Upper lobe of right lung (tissue), 1 donor: ENCODE data around the gene ZSWIM3. TPM values are rescaled to one million over a fixed set of nuclear protein-coding genes. Genes with fewer than 3 reads are reported as not detected.

Experiments
- ATAC-seq: fragments of 200-7000 bp; cut with Tn5 transposase; one replicate; pipeline ENCODE4 v1.9.1; 2020; ENCODE audit warnings: mild to moderate bottlenecking, moderate library complexity
- DNase-seq: peaks from one replicate; pipeline ENCODE4 v3.0.0-alpha.2; 2020
- H3K27ac ChIP-seq: fragments of 200-600 bp; one replicate; pipeline ENCODE4 v1.8.0; 2022
- H3K27me3 ChIP-seq: fragments of 200-600 bp; one replicate; pipeline ENCODE4 v1.8.0; 2022; ENCODE audit warnings: mild to moderate bottlenecking
- H3K36me3 ChIP-seq: fragments of 200-600 bp; one replicate; pipeline ENCODE4 v1.8.0; 2022
- H3K4me1 ChIP-seq: fragments of 200-600 bp; one replicate; pipeline ENCODE4 v1.8.0; 2022
- H3K4me3 ChIP-seq: fragments of 200-600 bp; one replicate; pipeline ENCODE4 v1.8.0; 2022; ENCODE audit warnings: mild to moderate bottlenecking
- H3K9me3 ChIP-seq: fragments of 200-600 bp; one replicate; pipeline ENCODE4 v1.8.0; 2022
- intact Hi-C: fragments of 100-400 bp; cut with DNase I; formaldehyde crosslinking; loops from one replicate; pipeline ENCODE4 v1.11.0; 2022
- total RNA-seq: library from RNA; stranded (reverse); fragmentation: NEBNext Ultra II Directional; extraction: Animal tissue kit (Norgen Biotek cat#: 25700); gene quantifications from one replicate; pipeline ENCODE4 v1.2.1, GENCODE V29; 2021
- TF ChIP-seq, protein P1 (sequence below): fragments of 200-600 bp; IDR thresholded peaks from one replicate; pipeline ENCODE4 v1.8.0; 2022; ENCODE audit warnings: antibody characterized with exemption
- donor health status: DM: no; HTN: yes; CAD: no; lungs with severe emphysema.

The ZSWIM3 gene
- total RNA-seq, 1 donor from 2014 or later, result 4.0 TPM

DNA sequence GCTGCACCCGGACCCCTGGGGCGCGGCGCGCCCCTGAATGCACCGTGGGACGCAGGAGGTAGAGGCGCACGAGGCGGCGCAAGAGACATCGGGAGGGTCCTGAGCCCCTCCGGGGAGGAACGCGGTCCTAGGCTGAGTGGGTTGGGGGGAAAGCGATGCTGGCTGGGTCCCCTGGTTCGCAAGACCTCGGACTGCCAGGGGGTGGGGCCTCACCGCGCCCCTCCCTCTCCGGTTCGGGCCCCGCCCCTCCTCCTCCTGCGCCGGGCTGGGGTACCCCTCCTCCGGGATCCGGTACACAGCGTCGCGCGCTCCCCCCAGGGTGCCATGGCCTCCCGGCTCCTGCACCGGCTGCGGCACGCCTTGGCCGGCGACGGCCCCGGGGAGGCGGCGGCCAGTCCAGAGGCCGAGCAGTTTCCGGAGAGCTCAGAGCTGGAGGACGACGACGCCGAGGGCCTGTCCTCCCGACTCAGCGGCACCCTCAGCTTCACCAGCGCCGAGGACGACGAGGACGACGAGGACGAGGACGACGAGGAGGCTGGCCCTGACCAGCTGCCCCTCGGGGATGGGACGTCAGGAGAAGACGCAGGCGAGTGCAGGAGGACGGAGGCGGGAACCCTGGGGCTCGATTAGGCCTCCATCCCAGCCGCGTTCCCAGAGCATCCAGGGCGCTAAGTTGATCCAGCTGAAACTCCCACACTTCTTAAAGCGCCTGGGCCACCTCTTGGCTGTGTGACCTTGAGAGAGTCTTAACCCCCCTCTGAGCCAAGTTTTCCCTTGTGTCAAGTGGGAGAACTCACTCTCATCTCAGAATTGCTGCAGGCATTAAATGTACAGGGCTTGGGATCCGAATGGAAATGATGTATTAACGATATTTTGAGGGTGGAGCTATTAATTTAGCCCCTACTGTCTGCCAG is 23.3 kb upstream of the ZSWIM3 start:
- TF ChIP-seq, protein P1, sequence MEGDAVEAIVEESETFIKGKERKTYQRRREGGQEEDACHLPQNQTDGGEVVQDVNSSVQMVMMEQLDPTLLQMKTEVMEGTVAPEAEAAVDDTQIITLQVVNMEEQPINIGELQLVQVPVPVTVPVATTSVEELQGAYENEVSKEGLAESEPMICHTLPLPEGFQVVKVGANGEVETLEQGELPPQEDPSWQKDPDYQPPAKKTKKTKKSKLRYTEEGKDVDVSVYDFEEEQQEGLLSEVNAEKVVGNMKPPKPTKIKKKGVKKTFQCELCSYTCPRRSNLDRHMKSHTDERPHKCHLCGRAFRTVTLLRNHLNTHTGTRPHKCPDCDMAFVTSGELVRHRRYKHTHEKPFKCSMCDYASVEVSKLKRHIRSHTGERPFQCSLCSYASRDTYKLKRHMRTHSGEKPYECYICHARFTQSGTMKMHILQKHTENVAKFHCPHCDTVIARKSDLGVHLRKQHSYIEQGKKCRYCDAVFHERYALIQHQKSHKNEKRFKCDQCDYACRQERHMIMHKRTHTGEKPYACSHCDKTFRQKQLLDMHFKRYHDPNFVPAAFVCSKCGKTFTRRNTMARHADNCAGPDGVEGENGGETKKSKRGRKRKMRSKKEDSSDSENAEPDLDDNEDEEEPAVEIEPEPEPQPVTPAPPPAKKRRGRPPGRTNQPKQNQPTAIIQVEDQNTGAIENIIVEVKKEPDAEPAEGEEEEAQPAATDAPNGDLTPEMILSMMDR, result no peak
- peaks cover 8% of the 10 kb centered on the region for H3K36me3 ChIP-seq
- intact Hi-C loops, result no loop called here
- peaks cover 31% of the 10 kb centered on the region for H3K4me1 ChIP-seq
- peak; percentile 86 for DNase-seq
- ATAC-seq, result peak; percentile 87
- peak overlapping the region; percentile 90 for H3K27ac ChIP-seq
- H3K27me3 ChIP-seq, result no peaks in the 10 kb centered on the region
- peak overlapping the region; percentile 76 for H3K4me3 ChIP-seq
- H3K9me3 ChIP-seq, result no peaks in the 10 kb centered on the region

DNA sequence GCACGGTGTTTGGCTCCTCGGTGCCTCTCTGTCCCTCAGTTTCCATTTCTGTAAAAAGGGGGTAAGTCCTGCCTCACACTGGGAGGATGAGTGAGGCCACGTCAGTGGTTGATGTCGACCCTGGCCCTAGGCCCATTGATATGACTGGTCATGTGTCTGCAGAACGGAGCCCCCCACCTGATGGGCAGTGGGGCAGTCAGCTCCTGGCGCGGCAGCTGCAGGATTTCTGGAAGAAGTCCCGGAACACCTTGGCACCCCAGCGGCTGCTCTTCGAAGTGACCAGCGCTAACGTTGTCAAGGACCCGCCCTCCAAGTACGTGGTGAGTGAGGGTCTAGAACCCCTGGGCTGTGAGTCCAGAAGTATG is 22.6 kb upstream of the ZSWIM3 start:
- Histone ChIP-seq H3K36me3 (peaks cover 12% of the 10 kb centered on the region), H3K27ac (peak overlapping the region; percentile 90), H3K27me3 (no peaks in the 10 kb centered on the region), H3K4me3 (peak overlapping the region; percentile 76), H3K4me1 (peaks cover 31% of the 10 kb centered on the region), H3K9me3 (no peaks in the 10 kb centered on the region)
- TF ChIP-seq, protein P1, result no peak
- intact Hi-C loops, result no loop called here
- ATAC-seq (no peak), DNase-seq (no peak)

DNA sequence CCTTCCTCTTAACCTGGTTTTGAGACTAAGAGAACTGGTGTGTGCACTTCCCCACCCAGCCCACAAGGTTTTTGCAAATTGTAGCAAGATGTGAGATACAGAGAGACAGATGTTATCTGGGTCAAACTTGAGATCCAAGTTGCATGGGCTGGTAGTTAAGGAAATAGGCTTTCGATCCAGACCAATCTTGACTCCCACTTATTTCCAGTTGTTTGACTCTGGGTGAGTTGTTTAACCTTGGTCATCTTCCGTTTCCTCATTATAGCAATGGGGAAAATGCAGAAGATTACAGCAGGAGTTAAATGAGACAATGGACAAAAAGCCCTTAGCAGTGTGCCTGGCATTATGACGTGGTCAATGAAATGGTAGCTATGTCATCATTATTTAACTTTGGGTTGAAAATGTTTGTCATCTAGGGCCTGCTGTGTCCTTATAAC is 22.1 kb upstream of the ZSWIM3 start:
- Histone ChIP-seq H3K27ac (no peak overlapping the region), H3K4me3 (peak overlapping the region; percentile 76), H3K36me3 (peaks cover 18% of the 10 kb centered on the region), H3K9me3 (no peaks in the 10 kb centered on the region), H3K27me3 (no peaks in the 10 kb centered on the region), H3K4me1 (peaks cover 31% of the 10 kb centered on the region)
- intact Hi-C loops, result no loop called here
- ATAC-seq (no peak), DNase-seq (no peak)
- TF ChIP-seq, protein P1, result no peak

DNA sequence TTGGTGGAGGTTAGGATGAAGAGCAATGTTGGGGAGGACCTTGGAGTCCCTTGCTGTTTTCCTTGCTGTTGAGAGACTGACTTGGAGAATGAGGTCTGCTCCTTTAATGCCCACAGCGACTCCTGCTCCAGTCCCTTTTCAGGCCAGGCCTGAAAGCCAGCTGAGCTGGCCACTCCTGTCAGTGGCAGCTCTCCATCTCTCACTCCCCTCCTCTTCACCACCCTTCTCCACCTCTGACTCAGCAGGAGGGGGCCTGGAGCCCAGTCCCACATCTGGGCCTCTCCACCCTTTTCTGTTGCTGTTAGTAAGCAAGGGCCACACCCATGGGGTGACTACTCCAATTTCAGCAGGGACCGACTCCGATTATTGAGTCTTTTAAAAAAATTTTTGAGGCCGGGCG is 21.6 kb upstream of the ZSWIM3 start:
- Histone ChIP-seq H3K4me1 (peaks cover 31% of the 10 kb centered on the region), H3K4me3 (no peak overlapping the region), H3K27me3 (no peaks in the 10 kb centered on the region), H3K36me3 (peaks cover 23% of the 10 kb centered on the region), H3K27ac (no peak overlapping the region), H3K9me3 (no peaks in the 10 kb centered on the region)
- TF ChIP-seq, protein P1, result no peak
- intact Hi-C loops, result no loop called here
- ATAC-seq (no peak), DNase-seq (no peak)

DNA sequence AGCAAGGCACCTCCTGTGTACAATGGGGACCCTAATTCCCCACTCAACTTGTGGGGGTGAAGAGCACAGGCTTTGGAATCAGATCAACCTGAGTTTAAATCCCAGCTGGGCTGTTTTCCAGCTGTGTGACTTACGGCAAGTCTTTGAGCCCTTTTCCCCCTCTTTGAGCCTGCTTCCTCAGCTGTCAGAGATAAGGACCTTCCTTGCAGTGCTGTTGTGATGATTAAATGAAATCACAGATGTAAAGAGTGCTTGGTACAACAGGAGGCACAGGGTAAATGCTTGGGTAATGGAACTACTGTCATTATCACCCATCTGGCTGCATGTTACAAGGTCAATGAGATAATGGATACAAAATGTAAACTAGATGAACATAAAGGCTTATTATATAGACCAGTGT is 20.6 kb upstream of the ZSWIM3 start:
- Histone ChIP-seq H3K36me3 (peaks cover 33% of the 10 kb centered on the region), H3K4me3 (no peak overlapping the region), H3K4me1 (peaks cover 29% of the 10 kb centered on the region), H3K9me3 (no peaks in the 10 kb centered on the region), H3K27ac (no peak overlapping the region), H3K27me3 (no peaks in the 10 kb centered on the region)
- DNase-seq (no peak), ATAC-seq (no peak)
- intact Hi-C loops, result no loop called here
- TF ChIP-seq, protein P1, result no peak
